ENCODE measurements around the gene TRAPPC3.

DNA sequence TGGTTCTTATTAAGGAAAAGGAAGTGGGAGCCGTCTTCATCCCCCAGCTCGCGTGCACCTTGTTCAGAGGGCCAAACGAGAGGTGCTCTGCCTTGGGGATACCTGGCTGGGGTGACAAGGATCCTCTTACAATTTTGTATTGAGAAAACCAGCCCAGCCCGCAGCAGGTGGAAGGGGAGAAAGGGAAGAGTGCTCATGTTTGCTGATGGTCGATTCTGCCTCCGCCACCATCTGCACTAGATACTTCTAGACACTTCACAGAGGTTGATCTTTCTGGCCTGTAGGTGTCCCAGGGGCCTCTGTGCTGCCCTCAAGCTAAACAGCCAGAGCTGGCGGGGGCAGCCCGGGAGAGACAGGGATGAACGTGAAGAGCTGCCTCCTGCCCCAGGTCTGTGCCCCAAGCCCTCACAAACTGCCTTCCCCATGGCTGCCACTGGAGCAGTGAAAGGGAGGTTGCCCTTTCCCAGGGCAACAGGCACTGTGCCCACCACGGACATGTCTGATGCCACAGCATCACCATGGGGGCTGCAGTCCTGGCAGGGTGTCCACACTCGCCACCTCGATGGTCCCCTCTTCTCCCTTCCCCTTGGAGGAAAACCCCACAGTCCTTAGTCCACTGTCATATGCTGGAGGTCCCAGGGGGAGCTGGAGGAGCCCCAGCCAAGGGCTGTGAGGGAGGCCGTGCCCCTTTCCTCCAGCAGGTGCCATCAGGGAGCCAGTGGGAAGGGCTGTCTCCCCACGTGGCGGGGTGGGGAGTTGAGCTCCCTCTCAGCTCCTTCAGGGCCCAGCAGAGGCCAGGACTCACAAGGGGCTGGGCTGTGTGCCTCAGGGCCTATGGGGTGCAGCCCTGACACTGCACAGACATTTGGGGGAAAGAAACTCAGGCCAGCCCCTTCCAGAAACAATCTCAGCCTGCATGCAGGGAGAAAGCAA is 52.5 kb downstream of the TRAPPC3 start:
- TF ChIP-seq, protein P1, sequence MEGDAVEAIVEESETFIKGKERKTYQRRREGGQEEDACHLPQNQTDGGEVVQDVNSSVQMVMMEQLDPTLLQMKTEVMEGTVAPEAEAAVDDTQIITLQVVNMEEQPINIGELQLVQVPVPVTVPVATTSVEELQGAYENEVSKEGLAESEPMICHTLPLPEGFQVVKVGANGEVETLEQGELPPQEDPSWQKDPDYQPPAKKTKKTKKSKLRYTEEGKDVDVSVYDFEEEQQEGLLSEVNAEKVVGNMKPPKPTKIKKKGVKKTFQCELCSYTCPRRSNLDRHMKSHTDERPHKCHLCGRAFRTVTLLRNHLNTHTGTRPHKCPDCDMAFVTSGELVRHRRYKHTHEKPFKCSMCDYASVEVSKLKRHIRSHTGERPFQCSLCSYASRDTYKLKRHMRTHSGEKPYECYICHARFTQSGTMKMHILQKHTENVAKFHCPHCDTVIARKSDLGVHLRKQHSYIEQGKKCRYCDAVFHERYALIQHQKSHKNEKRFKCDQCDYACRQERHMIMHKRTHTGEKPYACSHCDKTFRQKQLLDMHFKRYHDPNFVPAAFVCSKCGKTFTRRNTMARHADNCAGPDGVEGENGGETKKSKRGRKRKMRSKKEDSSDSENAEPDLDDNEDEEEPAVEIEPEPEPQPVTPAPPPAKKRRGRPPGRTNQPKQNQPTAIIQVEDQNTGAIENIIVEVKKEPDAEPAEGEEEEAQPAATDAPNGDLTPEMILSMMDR (IDR thresholded peaks at IDR 0.05), result no peak
- no peak for TF ChIP-seq POLR2A (IDR thresholded peaks at IDR 0.05)
- TF ChIP-seq POLR2AphosphoS5 (IDR thresholded peaks at IDR 0.05; ENCODE audit: insufficient read depth in 1 of 2, low read depth in 1 of 2), result no peak

Data from vagina (tissue), 2 donors.